H1 (cell line): Measurements from ENCODE around the gene FAAH. TPM values are rescaled to one million over a fixed set of nuclear protein-coding genes. Genes with fewer than 3 reads are reported as not detected.
A peak's percentile ranks its signal among the peaks of the same experiment; 100 is the strongest.

Experiments
- CTCF ChIA-PET: fragments of 300-600 bp; sonication (Branson Sonifier 250); formaldehyde crosslinking; loops from one replicate; lab custom pipeline; 2021; ENCODE audit not compliant: partially characterized antibody; lab: Charles Lee
- POLR2A ChIA-PET: fragments of 300-600 bp; sonication (Branson Sonifier 250); formaldehyde crosslinking; loops from one replicate; lab custom pipeline; 2021; ENCODE audit warnings: inconsistent platforms; ENCODE audit not compliant: partially characterized antibody; lab: Charles Lee
- DNase-seq, 2 experiments: peaks; one replicate each; pipeline versions ENCODE4 v3.0.0 to v3.0.0-alpha.2; 2010 to 2022; ENCODE audit warnings: low spot score in 2 of 2, low read depth in 1 of 2, mixed read lengths in 1 of 2
- FAIRE-seq: peaks from 2 replicates; lab custom pipeline; 2011; peaks lifted over from hg19 to GRCh38; lab: Jason Lieb, UNC
- H2AFZ ChIP-seq: 2 replicates; pipeline ENCODE4 v1.8.1; 2012; ENCODE audit warnings: low read length, inconsistent platforms
- H2AK5ac ChIP-seq: 2 replicates; pipeline ENCODE4 v1.6.1; 2013; ENCODE audit warnings: low read depth, low read length
- H2BK120ac ChIP-seq: replicated peaks from 2 replicates; pipeline ENCODE3; 2013; ENCODE audit warnings: low read depth, low read length, inconsistent platforms
- H2BK12ac ChIP-seq: 2 replicates; pipeline ENCODE4 v1.6.1; 2013; ENCODE audit warnings: low read depth, low read length
- H2BK15ac ChIP-seq: 2 replicates; pipeline ENCODE4 v1.6.1; 2013; ENCODE audit warnings: low read length
- H2BK20ac ChIP-seq: 2 replicates; pipeline ENCODE4 v1.6.1; 2013; ENCODE audit warnings: low read length
- H2BK5ac ChIP-seq: 2 replicates; pipeline ENCODE4 v1.6.1; 2013; ENCODE audit warnings: low read depth, low read length
- H3K14ac ChIP-seq: 2 replicates; pipeline ENCODE4 v1.6.1; 2013; ENCODE audit warnings: inconsistent platforms; ENCODE audit not compliant: insufficient read length
- H3K18ac ChIP-seq: 2 replicates; pipeline ENCODE4 v1.6.1; 2013; ENCODE audit warnings: low read length; ENCODE audit errors: extremely low read depth
- H3K23ac ChIP-seq: 2 replicates; pipeline ENCODE4 v1.6.1; 2013; ENCODE audit warnings: inconsistent platforms; ENCODE audit not compliant: insufficient read length
- H3K23me2 ChIP-seq: 2 replicates; pipeline ENCODE4 v1.6.1; 2013; ENCODE audit warnings: low read depth, low read length
- H3K27ac ChIP-seq: 2 replicates; pipeline ENCODE4 v1.6.1; 2011; ENCODE audit warnings: low read depth, low read length, inconsistent platforms
- H3K27me3 ChIP-seq, 4 experiments: replicated peaks in 1 of 4; 1 replicate in 1 of 4; 2 replicates in 3 of 4; pipeline versions ENCODE4 v1.6.1 to v1.8.1; 2011 to 2013; ENCODE audit warnings: low read length in 3 of 4, mild to moderate bottlenecking in 3 of 4, inconsistent platforms in 2 of 4, mixed read lengths in 2 of 4, moderate library complexity in 1 of 4; ENCODE audit not compliant: control insufficient read depth in 3 of 4, insufficient read depth in 3 of 4; ENCODE audit errors: extremely low read depth in 1 of 4
- H3K36me3 ChIP-seq, 4 experiments: 2 replicates each; pipeline versions ENCODE4 v1.6.1 to v1.8.1; 2011 to 2013; ENCODE audit warnings: mild to moderate bottlenecking in 4 of 4, low read length in 3 of 4, moderate library complexity in 2 of 4, control low read depth in 1 of 4, inconsistent platforms in 1 of 4; ENCODE audit not compliant: insufficient read depth in 4 of 4, control insufficient read depth in 2 of 4
- H3K4ac ChIP-seq: replicated peaks from 2 replicates; pipeline ENCODE3; 2013; ENCODE audit warnings: low read length, low read depth, mixed read lengths, inconsistent platforms; ENCODE audit not compliant: insufficient read length
- H3K4me1 ChIP-seq, 4 experiments: replicated peaks in 1 of 4; 1 replicate in 1 of 4; 2 replicates in 3 of 4; pipeline versions ENCODE4 v1.6.1 to v1.8.1; 2011 to 2013; ENCODE audit warnings: low read length in 3 of 4, inconsistent platforms in 2 of 4, mixed read lengths in 1 of 4; ENCODE audit not compliant: insufficient read depth in 4 of 4, control insufficient read depth in 3 of 4
- H3K4me2 ChIP-seq, 2 experiments: 2 replicates each; pipeline versions ENCODE4 v1.6.1 to v1.8.1; 2011 to 2013; ENCODE audit warnings: low read depth in 2 of 2, low read length in 2 of 2, control low read depth in 1 of 2, inconsistent platforms in 1 of 2, mild to moderate bottlenecking in 1 of 2; ENCODE audit not compliant: insufficient read depth in 1 of 2
- H3K4me3 ChIP-seq, 4 experiments: fragments of 200-600, 300-600 bp in 1 of 4; sonication (generic), shearing (Covaris generic), sonication (Bioruptor Twin) in 1 of 4; 2 replicates each; pipeline versions ENCODE4 v1.5.1 to v1.8.1; 2011 to 2016; ENCODE audit warnings: low read length in 4 of 4, low read depth in 3 of 4, control low read depth in 2 of 4, inconsistent platforms in 2 of 4, mild to moderate bottlenecking in 2 of 4, mixed read lengths in 1 of 4, moderate library complexity in 1 of 4; ENCODE audit not compliant: insufficient read depth in 2 of 4; ENCODE audit errors: extremely low read depth in 1 of 4
- H3K56ac ChIP-seq: replicated peaks from 2 replicates; pipeline ENCODE3; 2013; ENCODE audit warnings: low read depth, mild to moderate bottlenecking, mixed read lengths, low read length, inconsistent platforms; ENCODE audit not compliant: insufficient read length
- H3K79me1 ChIP-seq: 2 replicates; pipeline ENCODE4 v1.6.1; 2013; ENCODE audit warnings: low read depth, low read length, control low read depth
- H3K79me2 ChIP-seq, 2 experiments: 2 replicates each; pipeline versions ENCODE4 v1.6.1 to v1.8.1; 2012 to 2013; ENCODE audit warnings: low read length in 2 of 2, mild to moderate bottlenecking in 2 of 2, inconsistent platforms in 1 of 2; ENCODE audit not compliant: insufficient read depth in 2 of 2, control insufficient read depth in 1 of 2
- H3K9ac ChIP-seq, 4 experiments: replicated peaks in 1 of 4; 1 replicate in 1 of 4; 2 replicates in 3 of 4; pipeline versions ENCODE4 v1.6.1 to v1.8.1; 2011 to 2013; ENCODE audit warnings: low read depth in 3 of 4, low read length in 3 of 4, control low read depth in 2 of 4, mild to moderate bottlenecking in 2 of 4, moderate library complexity in 2 of 4, inconsistent platforms in 1 of 4; ENCODE audit errors: extremely low read depth in 1 of 4
- H3K9me3 ChIP-seq, 2 experiments: 2 replicates each; pipeline versions ENCODE4 v1.6.1 to v1.8.1; 2012 to 2013; ENCODE audit warnings: mild to moderate bottlenecking in 2 of 2, moderate library complexity in 2 of 2, control low read depth in 1 of 2, inconsistent platforms in 1 of 2, low read depth in 1 of 2, low read length in 1 of 2, mixed read lengths in 1 of 2; ENCODE audit not compliant: insufficient read depth in 2 of 2
- H4K20me1 ChIP-seq, 2 experiments: replicated peaks in 1 of 2; 2 replicates each; pipeline versions ENCODE3 to v1.8.1; 2011 to 2013; ENCODE audit warnings: inconsistent platforms in 2 of 2, low read length in 2 of 2, mild to moderate bottlenecking in 1 of 2; ENCODE audit not compliant: insufficient read depth in 2 of 2, control insufficient read depth in 1 of 2
- H4K5ac ChIP-seq: 2 replicates; pipeline ENCODE4 v1.6.1; 2013; ENCODE audit warnings: low read length, low read depth, mixed read lengths, inconsistent platforms; ENCODE audit not compliant: insufficient read length
- H4K8ac ChIP-seq: 2 replicates; pipeline ENCODE4 v1.8.0; 2013; ENCODE audit warnings: mild to moderate bottlenecking, moderate library complexity, low read length, inconsistent platforms; ENCODE audit not compliant: insufficient read depth; ENCODE audit errors: extremely low read depth
- H4K91ac ChIP-seq: replicated peaks from 2 replicates; pipeline ENCODE3; 2013; ENCODE audit warnings: low read length, mixed read lengths, inconsistent platforms; ENCODE audit not compliant: insufficient read length
- CBX8 ChIP-seq: fragments of 300-800, 300-1000 bp; sonication (generic); IDR thresholded peaks from 2 replicates; pipeline ENCODE4 v1.7.1; 2016; ENCODE audit warnings: low read depth, low read length, borderline replicate concordance
- CREB1 ChIP-seq: IDR thresholded peaks from 2 replicates; pipeline ENCODE4 v1.6.1; 2012; ENCODE audit warnings: inconsistent platforms
- RNF2 ChIP-seq: fragments of 200-900, 300-1000 bp; sonication (generic); IDR thresholded peaks from 2 replicates; pipeline ENCODE4 v1.7.1; 2016; ENCODE audit warnings: borderline replicate concordance, low read depth, mild to moderate bottlenecking, antibody characterized with exemption, low read length; ENCODE audit not compliant: poor library complexity, severe bottlenecking; ENCODE audit errors: missing control alignments
- SIRT6 ChIP-seq: IDR thresholded peaks from one replicate; pipeline ENCODE4 v1.7.1; 2012; ENCODE audit warnings: low read length, inconsistent platforms
- SP1 ChIP-seq: IDR thresholded peaks from 2 replicates; pipeline ENCODE4 v1.6.1; 2011; ENCODE audit warnings: low read depth, low read length
- SP2 ChIP-seq: IDR thresholded peaks from 2 replicates; pipeline ENCODE4 v1.6.1; 2012; ENCODE audit warnings: mild to moderate bottlenecking, low read length, inconsistent platforms
- ZNF274 ChIP-seq: IDR thresholded peaks from 2 replicates; pipeline ENCODE4 v1.7.0; 2012; ENCODE audit warnings: low read length, borderline replicate concordance; ENCODE audit errors: extremely low read depth
- WGBS, 2 experiments: shearing (Covaris generic) in 1 of 2; methylation state at CpG; one replicate each; pipeline versions ENCODE4 v1.1.6 to v1.1.7; 2013 to 2015; ENCODE audit warnings: low lambda C conversion rate in 2 of 2, mixed read lengths in 2 of 2, inconsistent platforms in 1 of 2, low coverage in 1 of 2, missing lambda C conversion rate in 1 of 2; ENCODE audit not compliant: insufficient replicate concordance in 2 of 2, insufficient coverage in 1 of 2, insufficient read length in 1 of 2; ENCODE audit errors: extremely low coverage in 1 of 2, missing lambda C conversion rate in 1 of 2; 5-methylcytosine and 5-hydroxymethylcytosine counted together
- polyA plus RNA-seq, 7 experiments: library from polyadenylated mRNA; depleted of rRNA in 3 of 7; stranded (reverse) in 5 of 7; unstranded in 2 of 7; fragments of >200 nt in 5 of 7; fragments of 200-250 nt in 2 of 7; gene quantifications; 1 replicate in 5 of 7; 2 replicates in 1 of 7; 4 replicates in 1 of 7; pipeline versions ENCODE4 v1.2.1 to v1.2.3, GENCODE V29; 2011 to 2013; ENCODE audit warnings: missing spikeins in 2 of 7, mixed read lengths in 2 of 7
- total RNA-seq: library from RNA; stranded (reverse); fragmentation: NEBNext Ultra II Directional; extraction: Animal tissue kit (Norgen Biotek cat#: 25700); gene quantifications from 2 replicates; pipeline ENCODE4 v1.2.1, GENCODE V29; 2021
- TF ChIP-seq, protein P1 (sequence below), 3 experiments: IDR thresholded peaks; 1 replicate in 2 of 3; 2 replicates in 1 of 3; pipeline versions ENCODE4 v1.5.1 to v1.6.1; 2011; ENCODE audit warnings: low read length in 3 of 3, mild to moderate bottlenecking in 3 of 3, inconsistent platforms in 2 of 3, low read depth in 1 of 3, moderate library complexity in 1 of 3; ENCODE audit not compliant: insufficient read depth in 1 of 3; ENCODE audit errors: control extremely low read depth in 1 of 3

FAAH gene
- total and polyA plus RNA-seq, 2 of the 8 experiments (the other 6 are each of a cell fraction or from before 2014, with no cell fraction given) = 41.2 to 47.3 TPM

DNA sequence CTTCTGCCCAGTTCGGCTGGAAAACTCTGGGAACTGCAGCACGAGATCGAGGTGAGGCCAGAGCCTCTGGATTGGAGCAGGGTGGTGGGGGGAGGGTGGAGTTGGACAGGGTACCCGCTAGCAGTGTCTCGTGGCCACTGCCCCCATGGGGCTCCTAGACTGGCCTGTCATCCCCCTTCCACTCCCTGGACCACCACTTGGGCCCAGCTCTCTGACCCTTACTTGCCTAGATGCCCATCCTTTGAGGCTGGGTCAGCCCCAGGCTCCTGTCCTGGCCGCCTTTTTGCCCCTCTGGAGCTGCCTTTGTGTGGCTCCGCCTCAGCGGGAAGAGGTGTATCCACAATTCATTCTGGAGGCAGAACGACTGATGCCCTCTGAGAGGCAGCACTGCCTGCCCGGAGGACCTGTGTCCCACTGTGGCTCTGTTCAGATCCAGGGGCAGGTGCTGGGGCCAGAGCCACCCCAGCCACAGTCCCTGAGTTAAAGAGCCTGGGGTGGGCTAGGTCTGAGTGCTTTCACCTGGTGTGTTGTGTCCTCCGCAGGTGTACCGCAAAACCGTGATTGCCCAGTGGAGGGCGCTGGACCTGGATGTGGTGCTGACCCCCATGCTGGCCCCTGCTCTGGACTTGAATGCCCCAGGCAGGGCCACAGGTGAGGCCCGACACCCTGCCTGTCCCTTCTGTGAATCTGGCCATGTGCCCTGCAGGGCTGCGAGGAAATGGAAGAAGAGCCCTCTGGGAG is 17.7 kb downstream of the FAAH start:
- H4K8ac ChIP-seq = peak overlapping the region; percentile 3; the same call in 1 of the 2 replicates
- H3K79me1 ChIP-seq = no peaks in the 10 kb centered on the region
- no peaks in the 10 kb centered on the region; the same call in 1 of the 2 replicates for H3K23me2 ChIP-seq
- no peak overlapping the region for H2AFZ ChIP-seq
- H3K9me3 ChIP-seq = no peaks in the 10 kb centered on the region
- H3K79me2 ChIP-seq = no peaks in the 10 kb centered on the region
- DNase-seq = peak in 1 of 2 experiments; percentile 99
- peak; percentile 52 for FAIRE-seq
- H2BK12ac ChIP-seq = no peak overlapping the region
- no peak overlapping the region for H4K5ac ChIP-seq
- no peak overlapping the region for H3K56ac ChIP-seq
- POLR2A ChIA-PET = interaction anchor here (0.6 to 1.3 kb wide), 3 partner anchors 8 to 347 kb away, joined by 3 to 4 read pairs (median 3); no protein-coding TSS in a partner anchor
- no peak overlapping the region for H3K4me2 ChIP-seq
- H2BK15ac ChIP-seq = no peak overlapping the region
- WGBS, 2 experiments = 79% methylated on average over 16 of the region's 16 CpGs; no CpG with 5 or more reads in 1 of the 2 experiments
- no peak overlapping the region for H2AK5ac ChIP-seq
- no peak overlapping the region for H3K4ac ChIP-seq
- H3K4me3 ChIP-seq = no peak overlapping the region
- no peak overlapping the region for H3K18ac ChIP-seq
- H3K23ac ChIP-seq = no peak overlapping the region
- CTCF ChIA-PET = interaction anchor here (0.5 to 25.3 kb wide), 15 partner anchors 11 to 378 kb away, joined by 3 to 513 read pairs (median 4); no protein-coding TSS in a partner anchor
- H3K14ac ChIP-seq = no peak overlapping the region
- H3K27ac ChIP-seq = no peak overlapping the region
- H3K4me1 ChIP-seq = peaks cover 0 to 11% (median 7%) of the 10 kb centered on the region in 4 experiments; a peak in 6 of 7 replicates
- no peak overlapping the region for H2BK120ac ChIP-seq
- H4K20me1 ChIP-seq = peaks cover 0 to 2% of the 10 kb centered on the region in 2 experiments
- no peak overlapping the region for H2BK20ac ChIP-seq
- H4K91ac ChIP-seq = no peak overlapping the region
- peaks cover 3 to 23% (median 9%) of the 10 kb centered on the region in 4 experiments; a peak in 6 of 8 replicates for H3K36me3 ChIP-seq
- no peaks in the 10 kb centered on the region for H3K27me3 ChIP-seq
- H3K9ac ChIP-seq = no peak overlapping the region
- H2BK5ac ChIP-seq = no peak overlapping the region; the same call in 1 of the 2 replicates
- TF ChIP-seq CREB1 = peak; percentile 62; the same call in 1 of the 2 replicates
- TF ChIP-seq RNF2 = no peak
- TF ChIP-seq, protein P1, sequence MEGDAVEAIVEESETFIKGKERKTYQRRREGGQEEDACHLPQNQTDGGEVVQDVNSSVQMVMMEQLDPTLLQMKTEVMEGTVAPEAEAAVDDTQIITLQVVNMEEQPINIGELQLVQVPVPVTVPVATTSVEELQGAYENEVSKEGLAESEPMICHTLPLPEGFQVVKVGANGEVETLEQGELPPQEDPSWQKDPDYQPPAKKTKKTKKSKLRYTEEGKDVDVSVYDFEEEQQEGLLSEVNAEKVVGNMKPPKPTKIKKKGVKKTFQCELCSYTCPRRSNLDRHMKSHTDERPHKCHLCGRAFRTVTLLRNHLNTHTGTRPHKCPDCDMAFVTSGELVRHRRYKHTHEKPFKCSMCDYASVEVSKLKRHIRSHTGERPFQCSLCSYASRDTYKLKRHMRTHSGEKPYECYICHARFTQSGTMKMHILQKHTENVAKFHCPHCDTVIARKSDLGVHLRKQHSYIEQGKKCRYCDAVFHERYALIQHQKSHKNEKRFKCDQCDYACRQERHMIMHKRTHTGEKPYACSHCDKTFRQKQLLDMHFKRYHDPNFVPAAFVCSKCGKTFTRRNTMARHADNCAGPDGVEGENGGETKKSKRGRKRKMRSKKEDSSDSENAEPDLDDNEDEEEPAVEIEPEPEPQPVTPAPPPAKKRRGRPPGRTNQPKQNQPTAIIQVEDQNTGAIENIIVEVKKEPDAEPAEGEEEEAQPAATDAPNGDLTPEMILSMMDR (IDR thresholded peaks at IDR 0.05; ENCODE audit: control extremely low read depth in 1 of 3, insufficient read depth in 1 of 3, low read depth in 1 of 3, low read length in 3 of 3) = peak in 2 of 3 experiments; percentile 85 to 96; a peak in 3 of 4 replicates
- no peak for TF ChIP-seq SP2
- TF ChIP-seq SIRT6 = no peak
- TF ChIP-seq ZNF274 = no peak
- no peak for TF ChIP-seq SP1
- no peak for TF ChIP-seq CBX8
